ENCODE data around the gene LRRC2.

The LRRC2 gene

DNA sequence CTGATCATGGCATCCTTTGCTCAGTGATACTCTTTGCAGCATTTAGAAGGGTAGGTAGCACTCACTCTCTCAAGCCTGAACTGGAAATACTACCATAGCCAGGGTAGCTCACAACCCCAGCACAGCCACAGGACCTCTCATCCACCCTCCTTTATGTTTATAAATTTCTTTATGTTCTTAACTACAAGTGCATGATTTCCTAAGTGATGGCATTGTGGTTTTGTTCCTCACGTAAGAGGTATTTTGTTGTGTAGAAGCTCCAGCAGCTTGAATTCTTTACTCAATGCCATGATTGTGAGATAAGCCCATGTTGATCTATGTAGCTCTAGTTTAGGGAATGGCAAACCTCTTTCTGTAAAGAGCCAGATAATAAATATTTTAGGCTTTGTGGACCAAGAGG is 76.2 kb downstream of the LRRC2 start:
- intact Hi-C loops (cut with DNase I), result loop anchor here (5.0 kb wide), 1 partner anchor 142 kb away; no protein-coding TSS in a partner anchor
- DNase-seq, result no peak

DNA sequence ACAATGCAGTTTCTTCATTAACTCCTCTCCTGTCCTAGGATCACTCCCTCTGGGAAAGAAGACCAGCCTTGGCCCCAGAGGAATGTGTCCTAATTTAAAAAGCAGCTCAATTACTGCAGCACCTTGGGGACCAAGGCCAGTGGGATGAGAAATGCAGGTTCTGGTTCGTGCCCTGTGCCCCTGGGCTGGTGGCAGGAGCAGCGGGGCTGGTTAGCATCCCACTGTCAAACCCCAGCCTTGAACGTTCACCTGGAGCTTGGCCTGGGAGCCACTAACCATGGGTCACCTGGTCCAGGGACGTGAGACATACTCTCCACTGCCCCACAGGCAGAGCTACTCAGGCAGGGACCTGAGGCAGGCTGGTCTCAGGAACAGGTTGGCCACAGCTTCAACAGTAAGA is 76.7 kb downstream of the LRRC2 start:
- no peak for DNase-seq
- intact Hi-C loops (cut with DNase I), result loop anchor here (5.0 kb wide), 1 partner anchor 143 kb away; no protein-coding TSS in a partner anchor

DNA sequence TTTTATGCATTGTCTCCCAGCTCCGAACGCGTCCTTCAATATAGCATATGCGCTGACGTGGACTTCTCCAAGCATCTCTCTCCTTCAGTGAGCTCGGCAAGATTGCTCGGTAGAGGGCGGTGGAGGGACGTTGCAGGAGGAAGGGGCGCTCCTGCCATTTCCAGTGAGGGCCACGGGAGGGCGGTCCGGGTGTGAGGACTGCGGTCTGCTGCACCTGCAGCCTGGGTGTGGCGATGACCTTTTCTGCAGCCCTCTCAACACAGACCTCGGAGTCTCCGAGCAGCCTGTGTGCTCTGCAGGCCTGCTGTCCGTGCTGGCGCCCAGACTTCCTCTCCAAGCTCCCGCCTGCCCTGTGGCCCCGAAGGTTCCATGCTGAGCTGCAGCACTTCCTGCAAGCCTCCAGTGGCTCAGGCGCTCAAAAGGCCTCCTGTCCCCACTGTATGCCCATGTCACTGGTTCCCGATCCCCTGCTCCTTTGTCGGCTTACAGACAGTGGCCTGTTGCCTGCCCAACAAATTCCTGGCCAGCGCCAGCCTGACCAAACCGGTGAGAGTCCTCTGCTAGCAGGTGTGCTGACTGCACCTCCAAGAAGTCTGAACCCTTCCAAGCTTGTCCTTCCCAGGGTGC is 77.3 kb downstream of the LRRC2 start:
- intact Hi-C loops (cut with DNase I), result loop anchor here (5.0 kb wide), 1 partner anchor 143 kb away; no protein-coding TSS in a partner anchor

DNA sequence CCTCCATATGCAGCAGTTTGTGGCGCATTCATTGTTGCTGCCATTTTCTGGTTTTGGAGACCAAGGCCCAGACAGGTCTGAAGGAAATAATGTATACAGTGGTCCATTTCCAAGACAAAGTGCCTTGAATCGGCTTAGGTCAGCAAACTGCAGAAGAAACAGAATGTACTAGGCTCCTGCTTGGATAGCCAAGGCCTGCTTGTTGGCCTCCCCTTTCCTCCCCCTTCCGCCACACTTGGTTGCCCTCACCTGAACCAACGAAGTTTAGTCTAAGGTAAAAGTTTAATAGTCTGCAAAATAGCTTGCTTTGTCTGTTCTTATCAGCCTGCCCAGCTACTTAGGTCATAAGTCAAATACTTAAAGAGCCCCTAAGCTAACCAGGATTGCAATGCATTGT is 80.3 kb downstream of the LRRC2 start:
- DNase-seq, result peak in 1 of 42 donors; percentile 9
- intact Hi-C loops (cut with DNase I), result loop anchor here (5.0 kb wide), 1 partner anchor 147 kb away; no protein-coding TSS in a partner anchor

More for the DNA sequence above, 77.3 kb downstream of the LRRC2 start:
- DNase-seq, result peak; percentile 73 to 95 (median 89)

DNA sequence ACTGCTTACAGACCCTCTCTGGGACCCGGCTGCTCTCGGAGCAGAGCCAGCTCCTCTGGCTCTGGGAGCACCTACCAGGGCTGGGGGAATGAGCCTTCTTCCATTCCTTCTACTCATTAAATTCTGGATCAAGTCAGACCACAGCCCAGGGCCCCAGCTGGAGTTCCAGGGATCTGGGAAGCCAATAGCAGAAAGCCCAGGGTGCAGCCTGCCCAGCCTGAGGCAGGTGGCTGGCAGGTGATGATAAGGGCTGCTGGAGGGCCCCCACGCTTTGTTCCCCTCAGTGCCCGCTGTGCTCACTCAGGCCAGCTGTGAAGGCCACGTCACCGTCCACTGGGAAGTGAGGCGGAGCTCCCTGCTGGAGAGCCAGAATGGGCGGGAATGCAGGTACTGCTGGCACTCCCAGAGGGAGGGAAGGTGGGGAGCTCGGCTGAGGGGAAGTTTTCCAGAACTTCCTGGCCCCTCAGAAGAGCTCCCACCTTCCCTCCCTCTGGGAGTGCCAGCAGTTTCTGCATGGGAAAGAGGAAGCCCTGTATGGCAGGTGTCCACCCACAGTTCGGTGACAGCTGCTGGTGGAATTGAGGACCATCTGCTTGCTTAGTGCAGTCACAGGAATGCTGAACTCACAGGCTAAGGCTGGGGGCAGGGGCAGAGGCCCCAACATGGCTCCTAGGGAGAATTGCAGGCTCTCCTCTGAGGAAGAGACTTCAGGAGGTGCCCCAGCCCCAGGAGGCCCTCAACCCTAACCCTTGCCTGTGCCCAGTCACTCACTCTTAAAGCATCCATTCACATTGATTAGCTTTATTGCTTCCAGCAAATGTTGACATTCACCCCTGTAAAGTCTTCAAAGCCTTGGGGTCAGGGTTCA is 81.0 kb downstream of the LRRC2 start:
- peak in 2 of 42 donors; percentile 3 to 22 for DNase-seq
- intact Hi-C loops (cut with DNase I), result loop anchor here (5.0 kb wide), 1 partner anchor 147 kb away; no protein-coding TSS in a partner anchor

DNA sequence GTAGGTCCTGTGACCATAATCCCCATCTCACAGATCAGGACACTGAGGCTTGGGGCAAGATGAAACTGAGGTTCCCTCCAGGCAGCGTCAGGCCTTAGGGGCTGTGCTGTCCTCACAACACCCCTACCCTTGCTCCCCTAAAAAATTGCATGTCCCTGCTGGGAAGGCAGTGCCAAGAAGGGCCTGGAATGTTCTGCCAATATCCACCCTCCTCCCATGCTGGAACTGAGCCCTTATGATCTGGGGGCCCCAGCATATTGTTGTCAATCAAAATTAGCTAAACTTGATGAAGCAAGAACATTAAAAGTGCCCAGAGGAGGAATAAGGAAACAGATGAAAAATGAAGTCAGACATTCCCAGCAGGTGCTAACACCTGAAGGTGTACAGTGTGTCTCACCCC is 81.7 kb downstream of the LRRC2 start:
- intact Hi-C loops (cut with DNase I), result no loop called here

DNA sequence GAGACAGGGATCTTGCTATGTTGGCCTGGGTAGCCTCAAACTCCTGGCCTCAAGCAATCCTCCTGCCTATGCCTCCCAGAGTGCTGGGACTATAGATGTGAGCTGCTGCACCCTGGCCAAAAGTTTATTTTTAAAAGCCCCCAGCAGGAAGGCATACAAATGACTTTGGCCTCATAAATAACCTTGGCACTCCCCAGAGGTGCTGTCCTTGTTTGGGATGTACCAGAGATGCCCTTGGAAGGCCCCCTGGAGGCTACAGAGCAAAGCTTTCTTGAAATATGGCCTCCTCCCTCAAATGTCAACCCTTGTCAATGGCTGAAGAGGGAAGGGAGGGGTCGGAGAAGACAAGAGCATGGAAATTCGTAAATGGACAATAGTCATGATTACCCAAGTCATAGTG is 82.3 kb downstream of the LRRC2 start:
- intact Hi-C loops (cut with DNase I), result no loop called here
- no peak for DNase-seq

More for the DNA sequence above, 81.7 kb downstream of the LRRC2 start:
- no peak for DNase-seq

DNA sequence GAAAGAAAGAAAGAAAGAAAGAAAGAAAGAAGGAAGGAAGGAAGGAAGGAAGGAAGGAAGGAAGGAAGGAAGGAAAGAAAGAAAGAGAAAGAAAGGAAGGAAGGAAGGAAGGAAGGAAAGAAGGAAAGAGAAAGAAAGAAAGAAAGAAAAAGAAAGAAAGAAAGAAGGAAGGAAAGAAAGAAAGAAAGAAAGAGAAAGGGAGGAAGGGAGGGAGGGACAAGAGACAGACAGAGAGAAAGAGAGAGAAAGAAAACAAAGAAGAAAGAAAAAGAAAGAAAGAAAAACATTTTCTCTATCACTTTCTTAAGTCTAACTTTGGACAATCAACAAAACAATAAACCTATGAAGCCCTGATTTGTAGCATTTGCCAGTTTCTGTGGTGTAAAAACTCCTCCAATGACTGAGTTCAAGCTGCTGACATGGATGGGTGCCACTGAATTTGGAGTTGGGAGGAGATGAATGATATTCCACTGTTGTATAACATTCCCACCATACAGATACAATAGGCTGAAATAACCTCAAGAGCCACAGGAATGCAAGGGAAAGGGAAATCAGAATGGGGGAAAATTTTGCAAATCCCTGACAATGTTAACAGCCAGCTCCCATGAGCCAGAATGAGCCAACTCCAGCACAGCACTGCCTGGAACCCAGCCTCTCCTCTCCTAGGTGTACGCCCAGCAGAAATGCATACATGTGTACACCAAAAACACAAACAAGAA is 83.3 kb downstream of the LRRC2 start:
- intact Hi-C loops (cut with DNase I), result no loop called here
- DNase-seq, result peak in 1 of 42 donors; percentile 22

DNA sequence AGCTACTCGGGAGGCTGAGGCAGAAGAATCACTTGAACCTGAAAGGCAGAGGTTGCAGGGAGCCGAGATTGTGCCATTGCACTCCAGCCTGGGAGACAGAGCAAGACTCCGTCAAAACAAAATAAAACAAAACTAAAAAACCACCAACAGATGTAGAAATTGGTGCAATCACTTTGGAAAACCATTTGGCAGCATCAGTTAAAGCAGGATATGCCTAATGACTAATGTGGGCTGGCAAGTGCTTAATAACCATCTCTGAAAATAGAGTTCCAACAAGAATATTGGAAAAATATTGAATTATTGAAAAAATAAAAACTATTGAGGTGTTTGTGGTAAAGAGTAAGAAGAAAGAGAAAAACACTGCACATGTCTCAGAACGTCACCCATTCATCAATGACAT is 84.5 kb downstream of the LRRC2 start:
- DNase-seq, result peak in 1 of 42 donors; percentile 7
- intact Hi-C loops (cut with DNase I), result no loop called here

DNA sequence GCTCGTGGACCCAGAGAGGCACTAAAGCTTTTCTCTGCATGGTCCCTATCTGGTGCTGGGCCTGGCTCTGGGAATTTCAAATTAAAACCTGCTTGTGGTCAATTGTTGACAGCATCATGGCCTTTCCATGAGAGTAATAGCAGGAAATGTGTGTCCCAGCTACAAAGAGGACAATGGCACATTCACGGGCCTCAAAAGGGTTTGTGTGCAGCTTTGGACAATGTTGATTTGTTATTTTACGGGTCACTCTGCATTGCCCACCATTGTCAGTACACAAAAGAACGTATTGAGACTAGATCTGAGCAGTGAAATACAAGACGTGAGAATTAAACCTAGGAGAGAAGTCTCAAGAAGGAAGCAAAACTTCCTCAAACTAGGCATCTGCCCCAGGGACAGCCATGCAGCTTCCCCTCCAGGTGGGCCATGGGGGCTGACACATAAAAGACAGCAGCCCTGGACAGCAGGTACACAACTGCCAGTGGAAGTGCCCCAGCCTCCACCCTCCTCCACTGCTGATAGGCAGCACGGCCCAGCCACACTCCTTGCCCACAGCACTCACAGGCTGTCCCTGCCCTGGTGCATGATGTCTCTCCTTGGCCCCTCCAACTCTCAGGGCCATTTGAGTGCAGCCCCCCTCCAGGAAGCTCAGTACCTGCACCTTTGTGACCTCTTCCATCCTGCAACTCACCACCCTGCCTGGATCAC is 85.5 kb downstream of the LRRC2 start:
- intact Hi-C loops (cut with DNase I), result no loop called here

DNA sequence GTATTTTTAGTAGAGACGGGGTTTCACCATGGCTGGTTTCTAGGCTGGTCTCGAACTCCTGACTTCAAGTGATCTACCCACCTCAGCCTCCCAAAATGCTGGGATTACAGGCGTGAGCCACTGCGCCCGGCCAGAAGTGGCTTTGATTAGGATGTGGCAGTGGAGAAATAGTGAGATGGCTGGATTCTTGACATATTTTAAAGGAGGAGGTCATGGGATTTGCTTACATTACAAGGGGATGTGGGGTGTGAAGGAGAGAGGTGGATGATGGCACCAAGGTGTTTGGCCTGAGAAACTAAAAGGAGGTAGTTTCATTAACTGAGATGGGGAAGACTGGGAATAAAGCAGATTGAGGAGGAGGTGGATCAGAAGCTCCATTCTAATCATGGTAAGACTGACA is 86.4 kb downstream of the LRRC2 start:
- peak in 1 of 42 donors; percentile 3 for DNase-seq
- intact Hi-C loops (cut with DNase I), result no loop called here

More for the DNA sequence above, 85.5 kb downstream of the LRRC2 start:
- DNase-seq, result peak in 20 of 42 donors; percentile 3 to 72 (median 40)

DNA sequence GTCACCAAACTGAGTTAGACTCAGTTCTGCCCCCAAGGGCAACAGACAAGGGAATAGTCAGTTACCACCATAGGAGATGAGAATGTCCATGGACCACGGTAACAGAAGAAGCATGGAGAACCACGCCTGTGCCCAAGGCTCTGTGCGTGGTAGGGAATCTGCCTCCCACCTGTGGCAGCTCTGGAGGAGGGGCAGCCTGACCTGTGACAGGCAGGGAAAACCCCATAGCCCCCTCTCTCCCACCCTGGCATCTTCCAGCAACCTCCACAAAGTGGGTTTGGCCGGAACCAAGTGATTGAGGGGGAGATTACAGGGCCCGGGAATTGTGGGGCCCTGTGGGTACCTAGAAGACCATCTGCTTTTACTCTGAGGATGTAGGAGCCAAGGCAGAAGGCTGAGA is 87.1 kb downstream of the LRRC2 start:
- intact Hi-C loops (cut with DNase I), result no loop called here
- DNase-seq, result no peak

DNA sequence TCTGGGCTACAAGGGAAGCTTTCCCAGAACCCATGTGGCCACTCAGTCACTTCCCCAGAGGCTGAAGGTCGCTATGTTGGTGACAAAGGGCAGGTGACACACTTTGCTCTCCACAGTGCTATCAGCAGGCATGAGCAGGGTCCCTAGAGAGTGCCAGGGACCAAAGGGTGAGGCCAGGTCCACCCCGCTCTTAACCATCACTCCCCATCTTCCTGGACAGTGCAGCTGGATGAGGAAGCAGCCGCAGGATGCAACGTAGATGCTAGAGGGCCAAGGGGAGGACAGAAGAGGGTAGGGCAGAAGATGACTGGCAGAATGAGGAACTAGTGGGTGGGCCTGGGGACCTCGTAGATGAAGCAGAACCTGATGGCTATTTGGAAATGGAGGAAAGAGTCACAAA is 87.8 kb downstream of the LRRC2 start:
- DNase-seq, result peak in 1 of 42 donors; percentile 1
- intact Hi-C loops (cut with DNase I), result no loop called here

DNA sequence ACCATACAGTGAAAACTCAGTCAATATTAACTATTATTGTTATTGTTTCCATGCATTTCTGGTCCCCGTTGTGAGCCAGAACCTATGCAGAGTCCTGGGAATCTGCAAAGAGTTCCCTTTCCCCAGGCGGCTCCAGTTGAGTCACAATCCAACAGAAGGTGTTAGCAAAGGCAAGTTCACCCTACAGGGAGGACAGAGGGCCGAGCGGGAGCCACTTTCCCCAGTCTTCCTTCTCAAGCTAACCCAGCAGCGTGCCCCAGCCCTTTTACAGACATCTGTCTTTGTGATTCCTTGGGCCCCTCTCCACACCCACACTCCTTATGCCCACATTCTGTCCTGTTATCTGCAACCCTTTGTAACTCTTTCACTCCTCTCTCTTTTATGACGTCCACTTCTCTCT is 88.3 kb downstream of the LRRC2 start:
- DNase-seq, result peak in 3 of 42 donors; percentile 3 to 9 (median 5)
- intact Hi-C loops (cut with DNase I), result no loop called here

DNA sequence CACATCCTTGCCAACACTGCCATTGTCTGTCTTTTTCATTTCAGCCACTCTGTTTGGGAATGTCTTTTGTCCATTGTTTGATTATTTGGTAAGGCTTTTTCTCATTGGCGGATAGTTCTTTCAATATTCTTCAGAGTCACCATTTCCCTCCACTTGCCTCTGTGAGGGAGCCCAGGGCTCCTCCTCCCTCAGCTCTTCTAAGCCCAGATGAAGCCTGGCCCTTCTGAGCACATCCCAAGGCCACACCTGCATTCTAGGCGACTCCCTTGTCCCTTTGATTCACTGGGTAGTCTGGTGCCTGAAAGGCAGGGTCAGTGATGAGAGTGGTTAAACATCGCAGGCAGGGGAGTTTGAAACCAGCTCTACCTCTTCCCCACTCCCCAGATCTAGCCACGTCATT is 89.0 kb downstream of the LRRC2 start:
- intact Hi-C loops (cut with DNase I), result no loop called here
- DNase-seq, result peak in 2 of 42 donors; percentile 1 to 5

DNA sequence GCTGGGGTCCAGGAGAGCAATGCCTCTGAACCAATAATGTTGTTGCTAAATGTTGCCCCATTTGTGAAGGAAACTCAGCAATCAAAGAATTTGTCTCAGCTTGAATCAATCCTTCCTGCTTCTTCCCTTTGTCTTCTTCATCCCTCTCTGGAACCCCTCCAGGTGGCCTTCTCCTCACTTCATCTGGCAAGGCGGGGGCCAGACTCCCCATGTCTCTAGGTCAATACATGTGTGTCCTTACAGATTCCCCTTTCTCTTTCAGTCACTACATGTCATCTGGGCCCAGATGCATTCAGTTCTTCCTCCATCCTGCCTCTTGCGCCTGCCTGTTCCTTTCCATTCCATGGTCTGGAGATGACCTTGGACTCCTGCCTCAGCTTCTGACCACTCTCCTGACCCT is 93.4 kb downstream of the LRRC2 start:
- DNase-seq, result peak in 3 of 42 donors; percentile 0 to 13 (median 4)
- intact Hi-C loops (cut with DNase I), result no loop called here

DNA sequence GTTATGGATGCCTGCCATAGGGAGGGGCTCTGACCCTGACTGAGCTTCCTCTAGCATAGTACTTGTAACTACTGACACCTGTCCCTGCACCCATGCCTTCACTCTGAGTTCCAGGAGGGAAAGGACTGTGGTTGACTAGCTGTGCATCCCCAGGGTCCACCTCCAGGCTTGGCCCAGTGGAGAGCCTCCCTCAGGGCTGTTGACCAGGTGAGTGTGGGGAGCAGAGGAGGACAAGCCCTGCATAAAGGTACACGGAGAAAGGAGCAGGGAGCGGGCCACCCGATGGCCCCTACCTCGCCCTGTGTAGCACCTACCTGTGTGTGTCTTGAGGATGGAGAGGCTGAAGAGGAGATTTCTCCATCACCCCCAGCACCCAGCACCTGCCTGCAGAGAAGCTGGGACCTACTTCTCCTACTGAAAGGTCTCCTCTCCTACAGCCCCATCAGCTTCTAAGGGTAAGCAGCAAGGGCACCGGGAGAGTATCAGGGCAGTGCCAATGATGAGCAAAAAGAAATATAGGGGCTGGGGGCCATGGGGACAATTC is 94.7 kb downstream of the LRRC2 start:
- intact Hi-C loops (cut with DNase I), result no loop called here
- DNase-seq, result peak in 5 of 42 donors; percentile 1 to 28 (median 18)

DNA sequence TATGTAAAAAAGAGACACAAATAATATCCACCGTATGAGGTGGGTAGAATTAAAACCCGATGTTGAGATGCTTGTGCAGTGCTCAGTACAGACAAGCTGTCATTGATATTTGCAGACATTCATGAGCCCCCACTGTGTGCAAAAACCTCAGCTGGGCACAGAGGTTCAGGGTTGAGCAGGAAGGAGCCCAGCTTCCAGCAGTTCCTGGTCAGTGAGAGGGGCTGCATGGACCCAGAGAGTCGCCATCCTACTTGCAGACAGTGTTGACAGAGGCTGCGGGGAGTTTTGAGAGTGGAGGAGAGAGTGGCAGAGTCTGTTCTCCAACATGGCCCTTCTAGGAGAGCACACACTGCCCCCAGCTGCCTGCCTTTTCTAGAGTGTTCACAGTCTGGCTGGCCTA is 95.3 kb downstream of the LRRC2 start:
- peak in 4 of 42 donors; percentile 2 to 20 (median 12) for DNase-seq

More for the DNA sequence above, 95.3 kb downstream of the LRRC2 start:
- intact Hi-C loops (cut with DNase I), result no loop called here
